Superior temporal gyrus (tissue), 1 donor: ENCODE results near the gene ZNF865.

ENCODE experiments used
- DNase-seq: peaks from one replicate; pipeline ENCODE4 v3.0.0-alpha.2; 2016; ENCODE audit errors: extremely low spot score

The ZNF865 gene

DNA sequence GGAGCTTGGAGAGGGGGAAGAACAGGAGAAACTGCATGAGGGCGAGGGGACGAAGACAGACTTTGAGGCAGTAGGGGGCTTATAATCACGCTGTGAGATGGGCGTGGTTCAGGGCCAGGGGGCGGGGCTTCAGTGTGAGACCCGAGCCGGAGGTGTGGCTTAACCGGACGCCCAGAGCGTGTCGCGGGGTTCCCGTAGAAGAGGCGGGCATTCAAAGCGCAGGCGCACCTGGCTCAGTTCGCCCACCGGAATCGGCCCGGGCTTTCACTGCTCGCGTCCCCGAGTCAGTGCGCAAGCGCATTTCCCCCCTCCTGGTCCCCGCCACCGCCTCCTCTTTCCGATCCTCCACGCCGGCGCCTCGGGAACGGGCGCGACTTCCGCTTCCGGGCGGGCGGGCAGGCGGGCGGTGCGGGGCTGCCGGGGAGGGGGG lies 225 bp upstream of the ZNF865 start:
- DNase-seq, result peak; percentile 93

DNA sequence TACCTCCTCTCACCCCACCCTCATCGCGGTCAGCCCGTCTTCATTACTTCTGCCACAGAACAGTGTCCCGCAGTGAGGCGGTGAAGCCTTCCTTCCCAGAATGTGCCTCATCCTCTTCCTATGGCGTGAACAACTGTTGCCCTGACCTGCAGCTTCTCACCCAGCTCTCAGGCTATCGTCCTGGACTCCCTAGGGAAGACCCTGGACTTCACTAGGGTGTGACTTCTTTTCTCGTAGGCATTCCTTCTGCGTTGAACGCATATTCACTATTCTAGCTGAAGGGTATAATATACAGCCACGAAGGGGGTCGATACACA lies 982 bp downstream of the ZNF865 start:
- no peak for DNase-seq

DNA sequence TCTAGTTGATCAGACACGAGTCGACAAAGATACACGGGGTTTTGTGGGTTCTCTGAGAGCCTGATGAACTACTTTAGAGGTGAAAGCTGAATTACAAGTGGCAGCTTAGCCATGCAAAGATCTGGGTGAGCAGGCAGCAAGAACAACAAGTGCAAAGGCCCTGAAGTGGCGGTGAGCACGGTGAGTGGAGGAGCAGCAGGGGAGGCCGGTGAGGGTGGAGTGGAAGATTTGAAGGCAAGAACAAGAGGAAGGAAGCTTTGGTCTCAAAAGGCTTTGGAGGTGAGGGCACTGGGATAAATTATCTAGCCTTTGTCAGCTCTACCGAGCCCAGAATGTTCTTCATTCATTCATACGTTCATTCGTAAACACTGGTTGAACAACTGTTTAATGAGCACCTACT lies 1.4 kb downstream of the ZNF865 start:
- DNase-seq, result no peak

DNA sequence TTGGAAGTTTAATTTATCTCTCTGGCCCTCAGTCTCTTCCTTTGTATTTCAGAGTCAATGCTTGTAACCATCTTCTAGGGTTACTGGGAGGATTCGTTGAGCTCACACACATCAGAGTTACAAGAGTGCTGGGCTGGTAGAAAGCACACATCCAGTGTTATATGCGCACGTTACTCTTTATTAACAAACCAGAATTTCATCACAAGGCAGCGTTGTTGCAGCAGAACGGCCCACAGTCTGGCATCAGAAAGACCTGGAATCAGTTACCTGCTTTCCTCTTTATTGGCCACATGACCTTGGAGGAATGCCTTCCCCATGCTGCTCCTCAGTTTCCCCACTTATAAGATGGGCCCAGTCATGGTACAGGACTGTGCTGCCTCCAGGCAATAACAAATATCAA lies 3.9 kb downstream of the ZNF865 start:
- no peak for DNase-seq

DNA sequence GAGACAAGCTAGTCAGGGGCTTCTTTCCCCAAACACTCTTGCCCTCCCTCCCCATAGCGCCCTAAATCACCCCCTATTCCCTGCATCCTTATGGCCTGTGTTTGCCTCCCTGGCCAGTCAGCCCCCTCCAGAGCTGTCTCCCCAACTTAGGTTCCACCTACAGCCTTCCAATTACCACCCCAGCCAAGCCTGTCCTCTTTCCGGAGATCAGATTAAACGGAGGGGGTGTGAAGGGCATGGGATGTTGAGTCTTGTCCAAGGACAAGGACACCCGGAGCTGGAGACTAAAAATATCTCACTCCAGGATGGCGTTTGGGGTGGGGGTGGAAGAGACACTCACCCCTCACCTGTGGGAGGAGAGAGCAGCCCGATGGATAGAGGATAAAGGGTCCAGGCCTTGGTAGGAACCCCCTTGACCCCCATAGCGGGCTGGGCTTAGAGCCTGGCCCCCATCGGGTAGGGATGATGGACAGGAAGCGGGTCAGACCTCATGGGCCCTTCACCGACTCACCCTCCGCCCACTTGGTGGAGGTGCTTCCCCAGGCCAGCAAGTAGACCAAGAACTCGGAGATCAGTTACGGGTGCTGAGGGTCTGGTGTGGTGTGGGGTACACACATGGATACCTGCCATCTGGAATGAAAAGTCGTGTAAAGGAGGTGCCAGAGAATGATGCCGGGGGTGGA lies 6.0 kb downstream of the ZNF865 start:
- DNase-seq, result no peak

DNA sequence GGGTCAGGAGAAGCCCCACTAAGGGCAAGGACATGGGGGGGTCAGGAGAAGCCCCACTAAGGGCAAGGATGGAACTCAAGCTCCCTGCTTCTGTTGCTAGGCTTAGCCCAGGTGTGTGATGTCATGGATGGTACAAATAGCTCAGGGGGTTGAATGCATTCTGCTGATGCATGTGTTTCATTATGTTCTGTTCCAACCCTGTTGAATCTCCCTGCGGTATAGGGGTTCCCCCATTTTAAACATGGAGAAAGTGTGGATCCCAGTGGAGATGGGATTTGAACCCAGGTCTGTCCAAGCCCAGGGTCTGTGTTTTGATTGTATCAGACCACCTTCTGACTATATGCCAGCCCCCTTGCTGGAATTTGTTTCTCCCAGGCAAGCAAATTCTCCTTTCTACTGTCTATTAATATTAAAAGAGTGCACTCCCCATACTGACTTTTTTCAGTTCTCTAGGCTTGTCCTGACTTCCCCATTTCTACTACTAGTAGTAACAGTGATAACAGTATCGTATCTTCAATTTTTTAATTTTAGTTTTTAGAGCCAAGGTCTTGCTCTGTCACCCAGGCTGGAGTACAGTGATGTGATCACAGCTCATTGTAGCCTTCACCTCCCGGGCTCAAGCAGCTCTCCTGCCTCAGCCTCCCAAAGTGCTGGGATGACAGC lies 6.7 kb downstream of the ZNF865 start:
- DNase-seq, result no peak

DNA sequence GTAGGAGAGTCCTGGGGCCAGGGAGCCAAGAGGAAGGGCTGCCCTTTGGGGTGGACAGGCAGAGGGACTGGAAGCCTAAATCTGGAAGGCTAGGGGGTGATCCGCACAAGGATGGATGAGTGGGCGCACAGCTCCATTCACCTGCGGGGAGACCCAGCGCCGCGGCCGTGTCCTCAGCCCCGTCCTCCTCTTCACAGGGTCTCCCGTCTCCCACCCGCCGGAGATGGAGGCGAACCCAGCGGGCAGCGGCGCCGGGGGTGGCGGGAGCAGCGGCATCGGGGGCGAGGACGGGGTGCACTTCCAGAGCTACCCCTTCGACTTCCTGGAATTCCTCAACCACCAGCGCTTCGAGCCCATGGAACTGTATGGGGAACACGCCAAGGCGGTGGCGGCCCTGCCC lies 7.9 kb downstream of the ZNF865 start:
- DNase-seq, result no peak

DNA sequence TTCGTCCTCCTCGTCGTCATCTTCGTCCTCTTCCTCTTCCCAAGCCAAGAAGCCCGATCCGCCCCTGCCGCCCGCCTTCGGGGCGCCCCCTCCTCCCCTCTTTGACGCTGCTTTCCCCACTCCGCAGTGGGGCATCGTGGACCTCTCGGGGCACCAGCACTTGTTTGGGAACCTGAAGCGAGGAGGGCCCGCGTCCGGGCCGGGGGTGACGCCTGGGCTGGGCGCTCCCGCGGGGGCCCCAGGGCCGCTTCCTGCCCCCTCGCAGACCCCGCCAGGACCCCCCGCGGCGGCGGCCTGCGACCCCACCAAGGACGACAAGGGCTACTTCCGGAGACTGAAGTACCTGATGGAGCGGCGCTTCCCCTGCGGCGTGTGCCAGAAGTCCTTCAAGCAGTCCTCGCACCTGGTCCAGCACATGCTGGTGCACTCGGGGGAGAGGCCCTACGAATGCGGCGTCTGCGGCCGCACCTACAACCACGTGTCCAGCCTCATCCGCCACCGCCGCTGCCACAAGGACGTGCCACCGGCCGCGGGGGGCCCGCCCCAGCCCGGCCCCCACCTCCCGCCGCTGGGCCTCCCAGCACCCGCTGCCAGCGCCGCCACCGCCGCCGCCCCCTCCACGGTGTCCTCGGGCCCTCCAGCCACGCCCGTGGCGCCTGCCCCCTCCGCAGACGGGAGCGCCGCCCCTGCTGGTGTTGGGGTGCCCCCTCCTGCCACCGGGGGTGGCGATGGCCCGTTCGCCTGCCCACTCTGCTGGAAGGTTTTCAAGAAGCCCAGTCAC lies 8.7 kb downstream of the ZNF865 start:
- no peak for DNase-seq

DNA sequence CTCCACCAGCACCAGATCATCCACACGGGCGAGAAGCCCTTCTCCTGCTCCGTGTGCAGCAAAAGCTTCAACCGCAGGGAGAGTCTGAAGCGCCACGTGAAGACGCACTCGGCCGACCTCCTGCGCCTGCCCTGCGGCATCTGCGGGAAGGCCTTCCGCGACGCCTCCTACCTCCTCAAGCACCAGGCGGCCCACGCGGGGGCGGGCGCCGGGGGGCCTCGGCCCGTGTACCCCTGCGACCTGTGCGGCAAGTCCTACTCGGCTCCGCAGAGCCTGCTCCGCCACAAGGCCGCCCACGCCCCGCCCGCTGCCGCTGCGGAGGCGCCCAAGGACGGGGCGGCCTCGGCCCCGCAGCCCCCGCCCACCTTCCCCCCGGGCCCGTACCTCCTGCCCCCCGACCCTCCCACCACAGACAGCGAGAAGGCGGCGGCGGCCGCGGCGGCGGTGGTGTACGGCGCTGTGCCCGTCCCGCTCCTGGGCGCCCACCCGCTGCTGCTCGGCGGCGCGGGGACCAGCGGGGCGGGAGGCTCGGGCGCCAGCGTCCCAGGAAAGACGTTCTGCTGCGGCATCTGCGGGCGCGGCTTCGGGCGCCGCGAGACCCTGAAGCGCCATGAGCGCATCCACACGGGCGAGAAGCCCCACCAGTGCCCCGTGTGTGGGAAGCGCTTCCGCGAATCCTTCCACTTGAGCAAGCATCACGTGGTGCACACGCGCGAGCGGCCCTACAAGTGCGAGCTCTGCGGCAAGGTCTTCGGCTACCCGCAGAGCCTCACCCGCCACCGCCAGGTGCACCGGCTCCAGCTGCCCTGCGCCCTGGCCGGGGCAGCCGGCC lies 9.5 kb downstream of the ZNF865 start:
- no peak for DNase-seq

DNA sequence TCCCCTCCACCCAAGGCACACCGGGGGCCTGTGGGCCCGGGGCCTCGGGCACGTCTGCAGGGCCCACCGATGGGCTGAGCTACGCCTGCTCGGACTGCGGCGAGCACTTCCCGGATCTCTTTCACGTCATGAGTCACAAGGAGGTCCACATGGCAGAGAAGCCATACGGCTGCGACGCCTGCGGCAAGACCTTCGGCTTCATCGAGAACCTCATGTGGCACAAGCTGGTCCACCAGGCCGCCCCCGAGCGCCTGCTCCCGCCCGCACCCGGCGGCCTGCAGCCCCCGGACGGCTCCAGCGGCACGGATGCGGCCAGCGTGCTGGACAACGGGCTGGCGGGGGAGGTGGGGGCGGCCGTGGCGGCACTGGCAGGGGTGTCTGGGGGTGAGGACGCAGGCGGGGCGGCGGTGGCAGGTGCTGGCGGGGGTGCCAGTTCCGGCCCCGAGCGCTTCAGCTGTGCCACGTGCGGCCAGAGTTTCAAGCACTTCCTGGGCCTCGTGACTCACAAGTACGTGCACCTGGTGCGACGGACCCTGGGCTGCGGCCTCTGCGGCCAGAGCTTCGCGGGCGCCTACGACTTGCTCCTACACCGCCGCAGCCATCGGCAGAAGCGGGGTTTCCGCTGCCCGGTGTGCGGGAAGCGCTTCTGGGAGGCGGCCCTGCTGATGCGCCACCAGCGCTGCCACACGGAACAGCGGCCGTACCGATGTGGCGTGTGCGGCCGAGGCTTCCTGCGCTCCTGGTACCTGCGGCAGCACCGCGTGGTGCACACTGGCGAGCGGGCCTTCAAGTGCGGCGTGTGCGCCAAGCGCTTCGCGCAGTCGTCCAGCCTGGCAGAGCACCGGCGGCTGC lies 10.3 kb downstream of the ZNF865 start:
- DNase-seq, result no peak

DNA sequence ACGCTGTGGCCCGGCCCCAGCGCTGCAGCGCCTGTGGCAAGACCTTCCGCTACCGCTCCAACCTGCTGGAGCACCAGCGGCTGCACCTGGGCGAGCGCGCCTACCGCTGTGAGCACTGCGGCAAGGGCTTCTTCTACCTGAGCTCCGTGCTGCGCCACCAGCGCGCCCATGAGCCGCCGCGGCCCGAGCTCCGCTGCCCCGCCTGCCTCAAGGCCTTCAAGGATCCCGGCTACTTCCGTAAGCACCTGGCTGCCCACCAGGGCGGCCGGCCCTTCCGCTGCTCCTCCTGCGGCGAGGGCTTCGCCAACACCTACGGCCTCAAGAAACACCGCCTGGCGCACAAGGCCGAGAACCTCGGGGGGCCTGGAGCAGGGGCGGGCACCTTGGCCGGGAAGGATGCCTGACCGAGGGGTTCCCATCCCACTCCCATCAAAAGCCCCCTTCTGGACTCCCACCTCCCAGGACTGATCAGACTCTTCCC lies 11.0 kb downstream of the ZNF865 start:
- no peak for DNase-seq

DNA sequence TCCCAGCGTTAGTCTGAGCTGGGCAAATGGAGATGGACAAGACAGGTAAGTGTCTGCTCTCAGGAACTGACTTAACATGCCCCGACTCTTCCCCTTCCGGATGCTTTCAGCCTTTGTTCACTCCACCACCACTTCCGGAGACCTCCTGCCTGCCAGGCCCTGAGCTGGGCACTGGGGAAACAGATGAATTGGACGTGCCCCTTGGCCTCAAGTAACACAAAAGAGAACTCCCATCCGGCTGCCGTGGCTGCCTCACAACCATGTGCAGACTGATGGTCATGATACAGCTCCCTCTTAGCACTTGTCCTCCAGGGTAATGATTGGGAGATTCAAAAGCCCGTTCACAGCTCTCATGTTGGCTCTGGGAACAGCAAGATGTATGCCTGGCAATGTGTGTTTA lies 12.0 kb downstream of the ZNF865 start:
- DNase-seq, result no peak

DNA sequence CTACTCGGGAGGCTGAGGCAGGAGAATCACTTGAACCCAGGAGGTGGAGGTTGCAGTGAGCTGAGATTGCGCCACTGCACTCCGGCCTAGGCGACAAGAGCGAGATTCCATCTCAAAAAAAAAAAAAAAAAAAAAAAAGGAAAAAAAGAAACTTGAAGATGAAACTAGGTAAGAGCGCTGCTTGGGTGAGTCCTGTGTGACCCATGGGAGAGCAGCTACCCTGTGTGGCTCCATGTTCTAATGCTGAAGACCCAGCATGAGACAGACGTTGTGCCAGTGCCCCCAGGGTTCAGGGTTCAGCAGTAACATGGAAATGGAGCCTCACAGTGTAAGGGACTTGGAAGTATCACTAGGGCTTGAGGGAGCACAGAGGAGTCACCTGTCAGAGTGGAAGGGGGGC lies 13.0 kb downstream of the ZNF865 start:
- DNase-seq, result no peak

DNA sequence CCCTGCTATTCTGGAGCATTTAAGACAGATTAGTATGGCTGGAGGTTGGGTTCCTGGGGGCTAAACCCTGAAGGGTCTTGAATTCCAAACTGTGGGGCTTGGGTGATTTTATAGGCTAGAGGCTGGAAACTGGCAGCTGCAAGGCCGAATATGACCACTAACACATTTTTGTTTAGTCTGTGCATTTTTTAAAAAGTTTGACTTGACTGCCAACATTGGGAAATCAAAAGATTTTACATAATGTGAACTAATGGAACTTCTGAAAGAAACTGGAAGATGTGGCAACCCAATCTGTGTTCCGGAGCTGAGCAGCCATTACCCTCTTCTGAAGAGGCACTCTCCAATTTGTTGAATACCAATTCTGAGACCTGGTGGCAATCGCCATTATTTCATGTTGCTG lies 13.8 kb downstream of the ZNF865 start:
- peak; percentile 8 for DNase-seq

DNA sequence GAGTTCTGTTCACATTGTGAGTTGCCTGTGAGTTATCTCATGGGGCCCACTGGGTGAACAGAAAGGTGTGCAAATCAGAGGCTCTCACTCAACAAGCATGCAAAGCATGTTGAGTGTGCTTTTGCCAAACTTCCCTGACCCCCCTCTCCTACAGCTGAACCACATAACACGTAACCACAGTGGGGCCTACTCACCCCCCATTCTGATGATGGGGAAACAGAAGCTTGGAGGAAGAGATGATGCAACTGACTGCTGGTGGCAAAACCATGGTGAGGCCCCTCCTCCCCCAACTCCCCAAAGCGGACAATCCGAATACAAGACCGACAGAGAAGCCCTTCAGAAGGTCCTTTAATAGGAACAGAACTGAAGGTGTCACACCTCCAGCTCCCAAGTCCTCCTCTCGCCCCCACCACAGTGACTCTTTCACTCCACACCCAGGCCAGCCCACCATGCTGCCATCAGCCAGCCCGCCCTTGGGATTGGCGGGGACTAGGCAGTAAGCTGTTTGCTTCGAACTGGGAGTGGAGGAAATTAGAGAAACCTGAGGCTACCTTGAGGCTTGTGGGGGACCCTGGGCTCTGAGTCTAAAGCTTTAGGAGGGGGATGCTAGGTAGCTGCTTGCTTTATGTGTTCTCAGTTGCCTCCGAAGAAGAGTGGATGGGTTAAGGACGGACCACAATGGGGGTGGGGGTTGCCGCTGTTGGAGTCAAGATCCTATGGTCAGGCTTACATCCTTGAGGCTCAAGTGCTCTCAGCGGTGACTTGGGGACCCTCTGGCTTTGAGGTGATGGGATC lies 15.2 kb downstream of the ZNF865 start:
- no peak for DNase-seq

DNA sequence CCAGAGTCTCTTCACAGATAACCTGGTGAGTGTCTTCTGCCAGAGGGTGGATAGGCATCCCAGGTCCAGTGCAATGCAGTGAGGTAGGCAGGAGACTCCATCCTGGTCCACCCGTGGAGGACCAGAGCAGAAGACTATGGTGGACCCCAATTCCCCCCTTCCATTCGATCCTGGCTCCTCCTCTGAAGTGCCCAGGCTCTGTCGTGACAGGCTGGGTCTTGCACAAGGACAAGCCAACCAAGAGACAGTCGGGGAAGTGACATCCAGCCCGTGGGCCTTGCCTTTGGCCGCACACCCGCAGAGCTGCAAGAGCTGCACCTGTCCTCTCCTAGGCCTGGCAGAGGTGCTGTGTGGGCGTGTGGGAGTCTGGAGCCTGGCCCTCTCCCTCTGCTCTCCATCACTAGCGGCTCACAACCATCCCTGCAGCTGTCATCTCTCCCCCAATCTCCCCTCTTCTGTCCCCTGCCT lies 15.8 kb downstream of the ZNF865 start:
- DNase-seq, result no peak

DNA sequence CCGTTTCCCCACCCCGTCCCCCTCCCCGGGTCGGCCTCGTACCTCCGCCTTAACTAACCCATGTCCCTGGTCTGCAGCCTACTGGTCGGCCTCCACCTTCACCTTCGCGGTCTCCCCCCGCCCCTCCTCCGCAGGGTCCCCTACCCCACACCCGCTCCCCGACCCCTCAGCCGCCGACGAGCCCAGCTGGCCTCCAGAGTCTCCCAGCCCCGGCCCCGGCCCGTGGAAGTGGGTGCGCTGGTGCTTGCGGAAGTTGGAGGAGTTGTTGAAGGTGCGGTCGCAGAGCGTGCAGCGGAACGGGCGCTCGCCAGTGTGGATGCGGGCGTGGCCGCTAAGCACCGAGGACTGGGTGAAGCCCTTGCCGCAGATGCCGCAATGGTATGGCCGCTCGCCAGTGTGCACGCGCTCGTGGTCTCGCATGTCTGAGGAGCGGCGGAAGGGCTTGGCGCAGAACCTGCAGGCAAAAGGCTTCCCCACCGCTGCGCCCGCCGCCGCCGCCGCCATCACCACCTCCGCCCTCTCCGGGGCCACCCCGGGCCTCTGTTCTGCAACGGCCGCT lies 16.3 kb downstream of the ZNF865 start:
- no peak for DNase-seq

DNA sequence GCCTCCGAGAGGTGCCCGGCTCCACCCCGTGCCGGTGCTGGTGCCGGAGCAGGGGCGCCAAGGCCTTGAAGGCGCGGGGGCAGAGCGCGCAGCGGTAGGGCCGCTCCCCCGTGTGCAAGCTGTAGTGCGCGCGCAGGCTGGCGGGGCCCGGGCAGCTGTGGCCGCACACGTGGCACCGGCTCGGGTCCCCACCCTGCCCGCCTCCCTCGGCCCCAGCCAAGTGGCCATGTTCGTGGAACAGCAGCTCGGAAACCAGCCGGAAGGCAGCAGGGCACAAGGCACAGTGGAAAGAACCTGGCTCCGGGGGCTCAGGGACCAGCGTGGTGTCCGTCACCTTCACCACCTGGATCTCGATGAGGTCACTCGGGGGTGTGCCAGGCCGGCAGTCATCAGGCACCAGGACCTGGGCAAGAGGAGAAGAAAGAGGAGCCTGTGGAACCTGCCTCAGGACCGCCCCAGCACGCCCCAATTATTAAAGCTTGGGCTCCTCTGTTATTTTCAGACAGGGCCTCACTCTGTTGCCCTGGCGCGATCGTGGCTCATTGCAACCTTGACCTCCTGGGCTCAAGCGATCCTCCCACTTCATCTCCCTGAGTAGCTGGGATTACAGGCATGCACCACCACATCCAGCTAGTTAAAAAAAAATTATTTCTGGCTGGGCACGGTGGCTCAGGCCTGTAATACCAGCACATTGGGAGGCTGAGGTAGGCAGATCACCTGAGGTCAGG lies 17.0 kb downstream of the ZNF865 start:
- DNase-seq, result no peak

DNA sequence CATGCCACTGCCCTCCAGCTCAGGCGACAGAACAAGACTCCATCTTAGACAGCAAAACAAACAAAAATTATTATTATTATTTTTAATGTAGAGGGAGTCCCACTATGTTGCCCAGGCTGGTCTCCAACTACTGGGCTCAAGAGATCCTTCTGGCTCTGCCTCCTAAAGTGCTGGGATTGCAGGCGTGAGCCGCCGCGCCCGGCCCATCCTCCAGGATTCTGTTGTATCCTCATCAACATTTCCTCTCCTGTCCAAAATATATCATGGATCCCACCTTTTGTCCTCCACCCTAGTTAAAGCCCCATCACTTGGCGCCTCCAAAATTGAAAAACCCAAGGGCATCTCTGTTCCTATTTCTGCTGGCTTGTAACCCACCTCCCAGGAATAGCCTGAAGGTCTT lies 17.7 kb downstream of the ZNF865 start:
- DNase-seq, result no peak
